Measurements from ENCODE around the gene ADPGK. TPM values are rescaled to one million over a fixed set of nuclear protein-coding genes. Genes with fewer than 3 reads are reported as not detected.

Gene ADPGK
- polyA plus RNA-seq, 3 donors: 138 to 283 (median 152) TPM

DNA sequence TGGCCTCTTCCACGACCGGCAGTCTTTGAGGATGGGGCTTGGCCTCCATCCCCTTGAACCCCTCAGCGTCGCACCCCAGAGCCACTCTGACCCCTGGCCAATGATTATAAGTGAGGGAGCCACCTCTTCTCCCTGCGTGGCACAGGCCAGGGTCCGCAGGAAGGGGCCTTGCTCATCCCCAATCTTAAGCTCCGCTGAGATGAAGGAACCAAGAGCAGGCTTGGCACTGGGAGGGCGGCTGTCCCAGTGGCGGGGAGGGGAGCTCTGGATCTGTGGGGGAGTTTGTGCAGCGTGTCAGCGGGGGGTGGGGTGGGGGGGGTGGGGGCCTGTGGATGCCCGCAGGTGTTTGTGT is 13.8 kb upstream of the ADPGK start:
- H3K27ac Mint-ChIP-seq: peak overlapping the region in 1 of 7 donors; percentile 7
- peak overlapping the region; percentile 82 for H2AFZ ChIP-seq (ENCODE audit: insufficient read depth, low read depth, low read length, poor library complexity, severe bottlenecking)
- TF ChIP-seq CTCF (IDR thresholded peaks at IDR 0.05): no peak
- no peak for DNase-seq
- peaks cover 2 to 6% of the 10 kb centered on the region in 2 donors for H3K36me3 Mint-ChIP-seq
- peak overlapping the region; percentile 49 for H3K9ac ChIP-seq (ENCODE audit: insufficient read depth, low read length, poor library complexity, severe bottlenecking)
- peaks cover 0 to 6% (median 0%) of the 10 kb centered on the region in 7 donors for H3K9me3 Mint-ChIP-seq
- H4K20me1 ChIP-seq (ENCODE audit: insufficient read depth, low read length): no peaks in the 10 kb centered on the region
- H3K4me3 ChIP-seq (replicated peaks in 1 of 3; ENCODE audit: low read depth in 2 of 3, low read length in 3 of 3): peak overlapping the region; percentile 18 to 73 (median 40)
- peaks cover 42 to 75% (median 44%) of the 10 kb centered on the region in 3 donors for H3K27me3 Mint-ChIP-seq (ENCODE audit: low read depth in 3 of 3)
- no peaks in the 10 kb centered on the region for H3K79me2 ChIP-seq (ENCODE audit: insufficient read depth, low read length)
- 9% methylated on average over 4 of the region's 12 CpGs for WGBS (ENCODE audit: insufficient coverage)
- H3K4me2 ChIP-seq (replicated peaks; ENCODE audit: extremely low read depth, low read length, poor library complexity, severe bottlenecking): peak overlapping the region; percentile 84
- H3K4me1 ChIP-seq (ENCODE audit: control insufficient read depth in 1 of 2, insufficient read depth in 2 of 2, low read length in 2 of 2): peaks cover 9 to 13% of the 10 kb centered on the region in 2 donors
- H3K27ac ChIP-seq (ENCODE audit: low read depth in 1 of 2, low read length in 2 of 2): no peak overlapping the region
- H3K4me3 Mint-ChIP-seq: peak overlapping the region; percentile 74 to 91
- no peaks in the 10 kb centered on the region for H3K36me3 ChIP-seq (replicated peaks in 1 of 2; ENCODE audit: control insufficient read depth in 1 of 2, insufficient read depth in 2 of 2, low read length in 2 of 2)
- intact Hi-C loops (cut with micrococcal nuclease): loop anchor here in 1 of 2 donors (10.0 kb wide), 1 partner anchor 287 kb away; no protein-coding TSS in a partner anchor
- H3K27me3 ChIP-seq (ENCODE audit: control insufficient read depth in 2 of 2, insufficient read depth in 2 of 2, low read length in 2 of 2): peaks cover 41 to 68% of the 10 kb centered on the region in 2 donors
- peaks cover 0 to 4% of the 10 kb centered on the region in 2 donors for H3K9me3 ChIP-seq (replicated peaks in 1 of 2; ENCODE audit: control insufficient read depth in 1 of 2, insufficient read depth in 1 of 2, low read length in 2 of 2)
- H3K4me1 Mint-ChIP-seq: peaks cover 12% of the 10 kb centered on the region

- WGBS (ENCODE audit: insufficient coverage): 6% methylated on average over 66 of the region's 72 CpGs
Observed at GRCh38 chr15:72796515-72797337, 13.2 kb upstream of the ADPGK start.

More at GRCh38 chr15:72796515-72797337, 13.2 kb upstream of the ADPGK start:
- H3K4me1 ChIP-seq (ENCODE audit: control insufficient read depth in 1 of 2, insufficient read depth in 2 of 2, low read length in 2 of 2): peaks cover 9 to 13% of the 10 kb centered on the region in 2 donors
- no peaks in the 10 kb centered on the region for H3K79me2 ChIP-seq (ENCODE audit: insufficient read depth, low read length)
- peak; percentile 35 for TF ChIP-seq CTCF (IDR thresholded peaks at IDR 0.05)
- Mint-ChIP-seq H3K4me3 (peak overlapping the region; percentile 74 to 93), H3K27me3 (ENCODE audit: low read depth in 3 of 3) (peaks cover 40 to 76% (median 44%) of the 10 kb centered on the region in 3 donors), H3K36me3 (peaks cover 2 to 6% of the 10 kb centered on the region in 2 donors), H3K9me3 (peaks cover 0 to 6% (median 0%) of the 10 kb centered on the region in 7 donors), H3K4me1 (peaks cover 12% of the 10 kb centered on the region), H3K27ac (peak overlapping the region in 2 of 7 donors; percentile 38 to 66)
- H3K9ac ChIP-seq (ENCODE audit: insufficient read depth, low read length, poor library complexity, severe bottlenecking): peak overlapping the region; percentile 49
- no peaks in the 10 kb centered on the region for H3K36me3 ChIP-seq (replicated peaks in 1 of 2; ENCODE audit: control insufficient read depth in 1 of 2, insufficient read depth in 2 of 2, low read length in 2 of 2)
- H3K9me3 ChIP-seq (replicated peaks in 1 of 2; ENCODE audit: control insufficient read depth in 1 of 2, insufficient read depth in 1 of 2, low read length in 2 of 2): peaks cover 0 to 4% of the 10 kb centered on the region in 2 donors
- no peak overlapping the region for H3K27ac ChIP-seq (ENCODE audit: low read depth in 1 of 2, low read length in 2 of 2)
- peak overlapping the region; percentile 84 for H3K4me2 ChIP-seq (replicated peaks; ENCODE audit: extremely low read depth, low read length, poor library complexity, severe bottlenecking)
- H4K20me1 ChIP-seq (ENCODE audit: insufficient read depth, low read length): no peaks in the 10 kb centered on the region
- H2AFZ ChIP-seq (ENCODE audit: insufficient read depth, low read depth, low read length, poor library complexity, severe bottlenecking): peak overlapping the region; percentile 82
- peaks cover 41 to 65% of the 10 kb centered on the region in 2 donors for H3K27me3 ChIP-seq (ENCODE audit: control insufficient read depth in 2 of 2, insufficient read depth in 2 of 2, low read length in 2 of 2)
- peak; percentile 16 to 41 (median 25) for DNase-seq
- intact Hi-C loops (cut with micrococcal nuclease): loop anchor here in 1 of 2 donors (10.0 kb wide), 1 partner anchor 288 kb away; no protein-coding TSS in a partner anchor
- peak overlapping the region; percentile 18 to 73 (median 40) for H3K4me3 ChIP-seq (replicated peaks in 1 of 3; ENCODE audit: low read depth in 2 of 3, low read length in 3 of 3)
